ENCODE measurements around the gene THAP8. TPM values are rescaled to one million over a fixed set of nuclear protein-coding genes. Genes with fewer than 3 reads are reported as not detected.

THAP8 gene
- total and polyA plus RNA-seq, 10 of the 15 experiments (the other 5 are each of a cell fraction or from before 2014, with no cell fraction given) = 0.24 to 4.4 (median 2.6) TPM

- TF ChIP-seq, protein P1, sequence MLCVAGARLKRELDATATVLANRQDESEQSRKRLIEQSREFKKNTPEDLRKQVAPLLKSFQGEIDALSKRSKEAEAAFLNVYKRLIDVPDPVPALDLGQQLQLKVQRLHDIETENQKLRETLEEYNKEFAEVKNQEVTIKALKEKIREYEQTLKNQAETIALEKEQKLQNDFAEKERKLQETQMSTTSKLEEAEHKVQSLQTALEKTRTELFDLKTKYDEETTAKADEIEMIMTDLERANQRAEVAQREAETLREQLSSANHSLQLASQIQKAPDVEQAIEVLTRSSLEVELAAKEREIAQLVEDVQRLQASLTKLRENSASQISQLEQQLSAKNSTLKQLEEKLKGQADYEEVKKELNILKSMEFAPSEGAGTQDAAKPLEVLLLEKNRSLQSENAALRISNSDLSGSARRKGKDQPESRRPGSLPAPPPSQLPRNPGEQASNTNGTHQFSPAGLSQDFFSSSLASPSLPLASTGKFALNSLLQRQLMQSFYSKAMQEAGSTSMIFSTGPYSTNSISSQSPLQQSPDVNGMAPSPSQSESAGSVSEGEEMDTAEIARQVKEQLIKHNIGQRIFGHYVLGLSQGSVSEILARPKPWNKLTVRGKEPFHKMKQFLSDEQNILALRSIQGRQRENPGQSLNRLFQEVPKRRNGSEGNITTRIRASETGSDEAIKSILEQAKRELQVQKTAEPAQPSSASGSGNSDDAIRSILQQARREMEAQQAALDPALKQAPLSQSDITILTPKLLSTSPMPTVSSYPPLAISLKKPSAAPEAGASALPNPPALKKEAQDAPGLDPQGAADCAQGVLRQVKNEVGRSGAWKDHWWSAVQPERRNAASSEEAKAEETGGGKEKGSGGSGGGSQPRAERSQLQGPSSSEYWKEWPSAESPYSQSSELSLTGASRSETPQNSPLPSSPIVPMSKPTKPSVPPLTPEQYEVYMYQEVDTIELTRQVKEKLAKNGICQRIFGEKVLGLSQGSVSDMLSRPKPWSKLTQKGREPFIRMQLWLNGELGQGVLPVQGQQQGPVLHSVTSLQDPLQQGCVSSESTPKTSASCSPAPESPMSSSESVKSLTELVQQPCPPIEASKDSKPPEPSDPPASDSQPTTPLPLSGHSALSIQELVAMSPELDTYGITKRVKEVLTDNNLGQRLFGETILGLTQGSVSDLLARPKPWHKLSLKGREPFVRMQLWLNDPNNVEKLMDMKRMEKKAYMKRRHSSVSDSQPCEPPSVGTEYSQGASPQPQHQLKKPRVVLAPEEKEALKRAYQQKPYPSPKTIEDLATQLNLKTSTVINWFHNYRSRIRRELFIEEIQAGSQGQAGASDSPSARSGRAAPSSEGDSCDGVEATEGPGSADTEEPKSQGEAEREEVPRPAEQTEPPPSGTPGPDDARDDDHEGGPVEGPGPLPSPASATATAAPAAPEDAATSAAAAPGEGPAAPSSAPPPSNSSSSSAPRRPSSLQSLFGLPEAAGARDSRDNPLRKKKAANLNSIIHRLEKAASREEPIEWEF (IDR thresholded peaks at IDR 0.05; ENCODE audit: insufficient replicate concordance, low read depth, low read length) = no peak
- TF ChIP-seq PML (IDR thresholded peaks at IDR 0.05; ENCODE audit: low read length) = no peak
Measured at GRCh38 chr19:35996777-35997176, 57.3 kb downstream of the THAP8 start (continued).

DNA sequence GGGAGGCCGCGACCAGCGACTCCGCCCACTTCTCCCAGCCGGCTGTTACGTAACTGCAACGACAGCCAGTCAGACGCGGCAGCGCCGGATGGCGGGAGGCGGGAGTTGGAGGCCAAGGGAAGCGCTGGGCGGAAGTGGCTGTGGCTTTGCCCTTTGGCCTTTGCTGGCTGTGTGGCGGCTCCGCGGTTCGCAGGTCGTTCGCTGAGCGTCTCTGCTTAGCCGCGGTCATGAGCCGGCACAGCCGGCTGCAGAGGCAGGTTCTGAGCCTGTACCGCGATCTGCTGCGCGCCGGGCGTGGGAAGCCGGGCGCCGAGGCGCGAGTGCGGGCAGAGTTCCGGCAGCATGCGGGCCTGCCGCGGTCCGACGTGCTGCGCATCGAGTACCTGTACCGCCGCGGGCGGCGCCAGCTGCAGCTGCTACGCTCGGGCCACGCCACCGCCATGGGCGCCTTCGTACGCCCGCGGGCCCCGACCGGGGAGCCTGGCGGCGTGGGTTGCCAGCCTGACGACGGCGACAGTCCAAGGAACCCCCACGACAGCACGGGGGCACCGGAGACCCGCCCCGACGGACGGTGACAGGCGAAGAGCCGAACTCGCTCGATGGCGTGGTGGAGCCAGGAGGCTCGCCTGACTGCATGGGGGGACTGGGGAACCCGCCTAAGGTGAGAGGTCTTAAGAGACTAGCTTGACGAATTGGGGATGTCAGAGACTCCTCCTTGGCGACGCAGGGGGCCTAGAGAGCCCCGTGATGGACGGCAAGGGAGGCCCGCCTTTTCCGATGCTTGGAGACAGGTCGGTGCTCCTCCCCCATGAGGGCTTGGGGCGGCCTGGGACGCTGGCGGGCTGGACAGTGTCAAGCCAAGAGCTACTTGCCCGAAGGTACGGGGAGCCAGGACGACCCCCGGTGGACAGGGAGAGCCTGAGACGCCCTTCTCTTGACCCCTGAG lies 58.8 kb downstream of the THAP8 start, which contains the start of gene SDHAF1:
Gene SDHAF1, plus strand, starts transcription at position 141 of the 946 bp plus-strand sequence. Its CDS starts 87 bp downstream, at position 228.
- POLR2A ChIA-PET = interaction anchor here (0.5 to 1.7 kb wide), 3 partner anchors 19 to 303 kb away, joined by 3 to 6 read pairs (median 3); partner anchors contain the start of genes ALKBH6 and CAPNS1
- Histone ChIP-seq H3K27ac (ENCODE audit: control insufficient read depth, insufficient read depth) (peak within 1 kb of the TSS; percentile 60), H3K9me3 (replicated peaks; ENCODE audit: control insufficient read depth, insufficient read depth, low read length) (no peaks in the 10 kb centered on the region), H4K20me1 (ENCODE audit: control insufficient read depth, insufficient read depth) (no peaks in the 10 kb centered on the region), H3K36me3 (ENCODE audit: control insufficient read depth in 2 of 2, insufficient read depth in 2 of 2, low read length in 1 of 2) (no peaks in the 10 kb centered on the region), H3K4me2 (ENCODE audit: control insufficient read depth, insufficient read depth) (peak within 1 kb of the TSS; percentile 96), H2AFZ (ENCODE audit: control insufficient read depth, low read depth, low read length) (peak within 1 kb of the TSS; percentile 95), H3K4me1 (ENCODE audit: control insufficient read depth, insufficient read depth, low read length) (peaks cover 25% of the 10 kb centered on the region), H3K79me2 (ENCODE audit: control insufficient read depth, insufficient read depth, low read length) (peaks cover 29% of the 10 kb centered on the region), H3K27me3 (replicated peaks in 1 of 2; ENCODE audit: control insufficient read depth in 2 of 2, insufficient read depth in 2 of 2, low read length in 1 of 2) (no peaks in the 10 kb centered on the region), H3K9ac (ENCODE audit: control insufficient read depth, insufficient read depth, low read length) (peak within 1 kb of the TSS; percentile 78), H3K4me3 (peak within 1 kb of the TSS; percentile 90)
- in situ Hi-C loops (cut with MboI) = no loop called here
- SMC1A ChIA-PET (ENCODE audit: uncharacterized antibody, unreplicated experiment) = interaction anchor here (0.6 to 1.4 kb wide), 3 partner anchors 64 to 254 kb away, joined by 3 to 4 read pairs (median 3); no protein-coding TSS in a partner anchor
- RAD21 ChIA-PET (ENCODE audit: unreplicated experiment) = no interaction called here
- ATAC-seq = peak; percentile 91
- intact Hi-C loops (cut with micrococcal nuclease; ENCODE audit: unreplicated experiment) = loop anchor here (5.0 kb wide), 1 partner anchor 57 kb away; the partner anchor contains the start of genes THAP8 and WDR62
- CTCF ChIA-PET = interaction anchor here (0.7 to 1.4 kb wide), 4 partner anchors 19 to 116 kb away, joined by 3 to 5 read pairs (median 4); partner anchors contain the start of gene ALKBH6
- under 1% methylated on average over 97 of the region's 97 CpGs for WGBS (ENCODE audit: insufficient coverage, insufficient replicate concordance, low lambda C conversion rate, missing lambda C conversion rate)
- peak; percentile 84 for DNase-seq (ENCODE audit: low read depth, low spot score)
- FAIRE-seq = peak; percentile 99
- BruUV-seq (replicated peaks) = TSS peak; percentile 79
- no peak for TF ChIP-seq CBX3 (IDR thresholded peaks at IDR 0.05; ENCODE audit: borderline replicate concordance, low read depth)
- TF ChIP-seq BACH1 (IDR thresholded peaks at IDR 0.05; ENCODE audit: borderline replicate concordance) = no peak
- TF ChIP-seq MXI1 (IDR thresholded peaks at IDR 0.05; ENCODE audit: low read depth, low read length) = peak; percentile 74
- TF ChIP-seq TCF3 (IDR thresholded peaks at IDR 0.05; ENCODE audit: borderline replicate concordance, insufficient read depth, low read depth, low read length) = no peak
- TF ChIP-seq GABPA (IDR thresholded peaks at IDR 0.05; ENCODE audit: low read depth) = peak; percentile 91
- peak; percentile 63 for TF ChIP-seq YY1 (IDR thresholded peaks at IDR 0.05; ENCODE audit: low read depth, low read length)
- no peak for TF ChIP-seq JUNB (IDR thresholded peaks at IDR 0.05)
- peak in 1 of 2 experiments; percentile 42; a peak in 1 of 4 replicates for TF ChIP-seq CEBPB (IDR thresholded peaks at IDR 0.05; ENCODE audit: borderline replicate concordance in 1 of 2, low read depth in 2 of 2, low read length in 2 of 2)
- no peak for TF ChIP-seq RCOR1 (conservative IDR thresholded peaks at IDR 0.05; ENCODE audit: low read depth, low read length)
- 0 out of 2 replicates have a peak, but pooled peaks have one; percentile 69 for TF ChIP-seq RFX5 (IDR thresholded peaks at IDR 0.05; ENCODE audit: low read depth, low read length)
- no peak for TF ChIP-seq EP300 (IDR thresholded peaks at IDR 0.05; ENCODE audit: borderline replicate concordance in 1 of 2, control insufficient read depth in 1 of 2, low read depth in 2 of 2, low read length in 2 of 2)
- no peak for TF ChIP-seq EZH2 (IDR thresholded peaks at IDR 0.05; ENCODE audit: borderline replicate concordance, control insufficient read depth, low read depth, low read length)
- TF ChIP-seq KLF5 (IDR thresholded peaks at IDR 0.05; ENCODE audit: partially characterized antibody) = peak; percentile 36
- no peak for TF ChIP-seq BMI1 (IDR thresholded peaks at IDR 0.05; ENCODE audit: borderline replicate concordance)
